ENCODE results near the gene KLHL35.
A peak's percentile ranks its signal among the peaks of the same experiment; 100 is the strongest.
"Not testable (repeated sequence)": the region's sequence is repeated elsewhere in the genome, so short reads cannot be mapped to it uniquely, and the experiment has no call there.

KLHL35 gene

GRCh38 chr11:75389276-75389605, 43.8 kb downstream of the KLHL35 start:
- no peak overlapping the region for H3K27ac ChIP-seq (ENCODE audit: insufficient read depth, low read length, poor library complexity, severe bottlenecking)
- no peak overlapping the region for H3K4me3 ChIP-seq (ENCODE audit: insufficient read depth, low read depth, low read length, poor library complexity, severe bottlenecking)
- H3K36me3 ChIP-seq (ENCODE audit: control insufficient read depth, insufficient read depth, low read length) = no peaks in the 10 kb centered on the region
- DNase-seq = no peak
- no peaks in the 10 kb centered on the region for H3K27me3 ChIP-seq (replicated peaks; ENCODE audit: control insufficient read depth, insufficient read depth, low read length, poor library complexity, severe bottlenecking)
- H3K4me1 ChIP-seq (ENCODE audit: control insufficient read depth, insufficient read depth, low read length, poor library complexity, severe bottlenecking) = peaks cover 2% of the 10 kb centered on the region
- no peaks in the 10 kb centered on the region for H3K9me3 ChIP-seq (ENCODE audit: control insufficient read depth, low read length)

- H3K9me3 ChIP-seq (ENCODE audit: control insufficient read depth, low read length) = no peaks in the 10 kb centered on the region
- no peak overlapping the region for H3K27ac ChIP-seq (ENCODE audit: insufficient read depth, low read length, poor library complexity, severe bottlenecking)
- peak; percentile 34 to 57 (median 49) for DNase-seq
- H3K36me3 ChIP-seq (ENCODE audit: control insufficient read depth, insufficient read depth, low read length) = no peaks in the 10 kb centered on the region
- peaks cover 3% of the 10 kb centered on the region for H3K4me1 ChIP-seq (ENCODE audit: control insufficient read depth, insufficient read depth, low read length, poor library complexity, severe bottlenecking)
- no peak overlapping the region for H3K4me3 ChIP-seq (ENCODE audit: insufficient read depth, low read depth, low read length, poor library complexity, severe bottlenecking)
- H3K27me3 ChIP-seq (replicated peaks; ENCODE audit: control insufficient read depth, insufficient read depth, low read length, poor library complexity, severe bottlenecking) = no peaks in the 10 kb centered on the region
Measured at GRCh38 chr11:75388386-75389275, 44.4 kb downstream of the KLHL35 start.

- Histone ChIP-seq H3K27me3 (replicated peaks; ENCODE audit: control insufficient read depth, insufficient read depth, low read length, poor library complexity, severe bottlenecking) (no peaks in the 10 kb centered on the region), H3K4me3 (ENCODE audit: insufficient read depth, low read depth, low read length, poor library complexity, severe bottlenecking) (no peak overlapping the region), H3K36me3 (ENCODE audit: control insufficient read depth, insufficient read depth, low read length) (no peaks in the 10 kb centered on the region), H3K27ac (ENCODE audit: insufficient read depth, low read length, poor library complexity, severe bottlenecking) (no peak overlapping the region), H3K9me3 (ENCODE audit: control insufficient read depth, low read length) (no peaks in the 10 kb centered on the region), H3K4me1 (ENCODE audit: control insufficient read depth, insufficient read depth, low read length, poor library complexity, severe bottlenecking) (peaks cover 7% of the 10 kb centered on the region)
- no peak for DNase-seq
Measured at GRCh38 chr11:75387736-75388294, 45.2 kb downstream of the KLHL35 start.

- Histone ChIP-seq H3K9me3 (ENCODE audit: control insufficient read depth, low read length) (no peaks in the 10 kb centered on the region), H3K4me3 (ENCODE audit: insufficient read depth, low read depth, low read length, poor library complexity, severe bottlenecking) (no peak overlapping the region), H3K27ac (ENCODE audit: insufficient read depth, low read length, poor library complexity, severe bottlenecking) (no peak overlapping the region), H3K36me3 (ENCODE audit: control insufficient read depth, insufficient read depth, low read length) (no peaks in the 10 kb centered on the region), H3K27me3 (replicated peaks; ENCODE audit: control insufficient read depth, insufficient read depth, low read length, poor library complexity, severe bottlenecking) (no peaks in the 10 kb centered on the region), H3K4me1 (ENCODE audit: control insufficient read depth, insufficient read depth, low read length, poor library complexity, severe bottlenecking) (peaks cover 7% of the 10 kb centered on the region)
- DNase-seq = no peak
Measured at GRCh38 chr11:75386942-75387630, 45.9 kb downstream of the KLHL35 start.

- Histone ChIP-seq H3K36me3 (ENCODE audit: control insufficient read depth, insufficient read depth, low read length) (no peaks in the 10 kb centered on the region), H3K4me3 (ENCODE audit: insufficient read depth, low read depth, low read length, poor library complexity, severe bottlenecking) (no peak overlapping the region)
Measured at GRCh38 chr11:75384438-75385080, 48.4 kb downstream of the KLHL35 start.

GRCh38 chr11:75383246-75383645, 49.8 kb downstream of the KLHL35 start:
- no peaks in the 10 kb centered on the region for H3K27me3 ChIP-seq (replicated peaks; ENCODE audit: control insufficient read depth, insufficient read depth, low read length, poor library complexity, severe bottlenecking)
- peak overlapping the region; percentile 25 for H3K27ac ChIP-seq (ENCODE audit: insufficient read depth, low read length, poor library complexity, severe bottlenecking)
- H3K36me3 ChIP-seq (ENCODE audit: control insufficient read depth, insufficient read depth, low read length) = no peaks in the 10 kb centered on the region
- H3K4me1 ChIP-seq (ENCODE audit: control insufficient read depth, insufficient read depth, low read length, poor library complexity, severe bottlenecking) = peaks cover 7% of the 10 kb centered on the region
- no peak for DNase-seq
- no peak overlapping the region for H3K4me3 ChIP-seq (ENCODE audit: insufficient read depth, low read depth, low read length, poor library complexity, severe bottlenecking)
- H3K9me3 ChIP-seq (ENCODE audit: control insufficient read depth, low read length) = no peaks in the 10 kb centered on the region

More at GRCh38 chr11:75384438-75385080, 48.4 kb downstream of the KLHL35 start:
- no peaks in the 10 kb centered on the region for H3K9me3 ChIP-seq (ENCODE audit: control insufficient read depth, low read length)
- H3K4me1 ChIP-seq (ENCODE audit: control insufficient read depth, insufficient read depth, low read length, poor library complexity, severe bottlenecking) = peaks cover 7% of the 10 kb centered on the region
- H3K27ac ChIP-seq (ENCODE audit: insufficient read depth, low read length, poor library complexity, severe bottlenecking) = no peak overlapping the region
- DNase-seq = peak; percentile 44 to 64 (median 48)
- H3K27me3 ChIP-seq (replicated peaks; ENCODE audit: control insufficient read depth, insufficient read depth, low read length, poor library complexity, severe bottlenecking) = no peaks in the 10 kb centered on the region

GRCh38 chr11:75380716-75381420, 52.1 kb downstream of the KLHL35 start:
- Histone ChIP-seq H3K4me3 (ENCODE audit: insufficient read depth, low read depth, low read length, poor library complexity, severe bottlenecking) (no peak overlapping the region), H3K9me3 (ENCODE audit: control insufficient read depth, low read length) (no peaks in the 10 kb centered on the region), H3K4me1 (ENCODE audit: control insufficient read depth, insufficient read depth, low read length, poor library complexity, severe bottlenecking) (peaks cover 7% of the 10 kb centered on the region), H3K27me3 (replicated peaks; ENCODE audit: control insufficient read depth, insufficient read depth, low read length, poor library complexity, severe bottlenecking) (no peaks in the 10 kb centered on the region), H3K27ac (ENCODE audit: insufficient read depth, low read length, poor library complexity, severe bottlenecking) (no peak overlapping the region), H3K36me3 (ENCODE audit: control insufficient read depth, insufficient read depth, low read length) (no peaks in the 10 kb centered on the region)
- no peak for DNase-seq

GRCh38 chr11:75380245-75380644, 52.8 kb downstream of the KLHL35 start:
- Histone ChIP-seq H3K27me3 (replicated peaks; ENCODE audit: control insufficient read depth, insufficient read depth, low read length, poor library complexity, severe bottlenecking) (no peaks in the 10 kb centered on the region), H3K36me3 (ENCODE audit: control insufficient read depth, insufficient read depth, low read length) (no peaks in the 10 kb centered on the region), H3K27ac (ENCODE audit: insufficient read depth, low read length, poor library complexity, severe bottlenecking) (no peak overlapping the region), H3K9me3 (ENCODE audit: control insufficient read depth, low read length) (no peaks in the 10 kb centered on the region), H3K4me1 (ENCODE audit: control insufficient read depth, insufficient read depth, low read length, poor library complexity, severe bottlenecking) (peaks cover 7% of the 10 kb centered on the region), H3K4me3 (ENCODE audit: insufficient read depth, low read depth, low read length, poor library complexity, severe bottlenecking) (no peak overlapping the region)
- DNase-seq = no peak

- H3K4me3 ChIP-seq (ENCODE audit: insufficient read depth, low read depth, low read length, poor library complexity, severe bottlenecking); DNase-seq; H3K27me3 ChIP-seq (replicated peaks; ENCODE audit: control insufficient read depth, insufficient read depth, low read length, poor library complexity, severe bottlenecking); H3K4me1 ChIP-seq (ENCODE audit: control insufficient read depth, insufficient read depth, low read length, poor library complexity, severe bottlenecking); H3K27ac ChIP-seq (ENCODE audit: insufficient read depth, low read length, poor library complexity, severe bottlenecking); H3K36me3 ChIP-seq (ENCODE audit: control insufficient read depth, insufficient read depth, low read length); H3K9me3 ChIP-seq (ENCODE audit: control insufficient read depth, low read length): not testable (repeated sequence)
Measured at GRCh38 chr11:75378776-75379175, 54.2 kb downstream of the KLHL35 start.
